Mononuclear cell (primary cell): ENCODE data around the gene CDH23. TPM values are rescaled to one million over a fixed set of nuclear protein-coding genes. Genes with fewer than 3 reads are reported as not detected.

Experiments used
- H3K27me3 ChIP-seq: 2 replicates; pipeline ENCODE4 v1.6.0; 2011; ENCODE audit warnings: low read length, control low read depth; ENCODE audit not compliant: insufficient read depth
- H3K4me1 ChIP-seq: 2 replicates; pipeline ENCODE4 v1.5.1; 2011; ENCODE audit warnings: mild to moderate bottlenecking, low read length, control low read depth; ENCODE audit not compliant: insufficient read depth
- H3K4me3 ChIP-seq: 2 replicates; pipeline ENCODE4 v1.5.1; 2011; ENCODE audit warnings: mild to moderate bottlenecking, low read length, moderate library complexity
- H3K9me3 ChIP-seq: 2 replicates; pipeline ENCODE4 v1.5.1; 2011; ENCODE audit warnings: low read depth, mild to moderate bottlenecking, control low read depth, low read length
- total RNA-seq: library from RNA; depleted of rRNA; stranded (reverse); fragments of >200 nt; gene quantifications from one replicate; pipeline ENCODE4 v1.2.3, GENCODE V29; 2012

Gene CDH23
- total RNA-seq, 1 donor: 5.0 TPM

DNA sequence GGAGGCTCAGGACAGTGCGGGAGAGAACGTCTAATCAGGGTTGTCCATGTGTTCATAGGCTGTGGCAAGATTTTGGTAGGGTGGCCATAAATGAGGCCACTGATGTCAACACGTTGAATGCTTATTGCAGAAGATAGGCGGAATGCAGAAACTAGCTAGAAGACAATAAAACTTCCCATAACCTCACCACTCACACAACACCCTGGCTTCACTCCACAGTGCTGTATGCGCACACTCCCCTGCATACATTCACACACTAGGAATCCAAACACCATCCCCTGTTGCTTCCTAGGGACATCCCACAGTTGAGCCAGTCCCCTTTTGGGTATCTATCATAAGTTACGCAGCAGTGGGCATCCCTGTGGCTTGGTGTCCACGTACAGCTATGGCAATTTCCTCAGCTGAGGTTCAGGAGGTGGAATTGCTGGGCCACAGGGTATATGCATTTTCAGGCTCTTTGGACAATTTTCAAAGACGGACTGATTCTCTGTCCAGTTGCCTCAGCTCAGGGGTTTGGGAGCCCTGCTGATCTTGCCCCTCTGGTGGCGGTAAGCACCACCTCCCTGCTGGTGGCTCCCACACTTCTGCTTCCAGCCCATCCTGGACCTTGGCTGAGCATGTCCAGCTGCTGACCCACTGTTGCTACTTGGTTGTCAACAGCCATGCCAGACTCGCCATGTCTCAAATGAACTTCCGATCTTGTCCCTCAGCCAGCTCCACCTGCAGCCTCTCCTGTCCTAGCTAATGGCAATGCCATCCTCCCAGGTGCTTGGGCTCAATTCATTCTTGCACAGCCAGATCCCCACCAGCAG, 36.4 kb downstream of the CDH23 start:
- H3K4me1 ChIP-seq: no peaks in the 10 kb centered on the region
- H3K9me3 ChIP-seq: no peaks in the 10 kb centered on the region
- H3K4me3 ChIP-seq: no peak overlapping the region
- H3K27me3 ChIP-seq: no peaks in the 10 kb centered on the region

DNA sequence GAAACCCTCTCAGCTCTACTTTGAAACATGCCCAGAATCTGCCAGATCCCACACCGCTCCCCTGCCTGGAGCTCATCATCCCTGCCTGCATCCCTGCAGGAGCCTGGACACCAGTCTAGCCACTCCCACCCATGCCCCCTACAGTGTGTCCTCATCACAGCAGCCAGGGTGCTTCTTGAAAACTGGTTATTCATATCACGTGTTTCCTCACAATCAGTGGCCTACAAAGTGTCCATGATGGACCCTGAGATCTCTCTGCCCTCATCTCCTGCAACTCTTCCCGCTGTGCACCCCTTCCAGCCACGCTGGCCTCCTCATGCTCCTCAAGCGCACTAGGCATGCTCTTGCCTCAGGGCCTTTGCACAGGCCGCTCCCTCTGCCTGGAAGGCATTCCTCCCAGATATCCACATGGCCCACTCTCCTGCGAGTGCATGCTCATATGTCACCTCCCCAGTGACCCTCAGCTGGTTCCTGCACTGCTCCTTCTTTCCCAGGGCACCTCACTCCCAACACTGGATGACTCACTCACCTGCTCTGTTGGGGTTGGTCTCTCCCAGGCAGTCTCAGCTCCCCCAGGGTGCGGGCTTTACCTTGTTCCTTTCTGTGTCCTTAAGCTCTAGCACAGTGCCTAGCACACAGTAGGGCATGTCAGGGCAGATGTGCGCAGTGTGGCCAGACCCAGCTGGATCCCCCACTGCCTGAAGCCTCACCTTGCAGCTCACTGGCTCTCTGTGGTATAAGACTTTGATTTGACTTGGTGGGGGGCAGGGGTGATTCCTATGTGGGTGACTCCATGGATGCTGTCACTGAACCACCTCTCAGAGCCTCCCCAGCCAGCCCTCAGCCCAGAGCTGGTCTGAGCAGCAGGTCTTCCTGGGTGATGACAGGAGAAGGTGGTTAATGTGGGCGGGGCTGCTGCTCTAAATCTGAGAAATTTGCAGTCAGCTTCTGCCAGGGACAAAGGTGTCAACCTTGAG, 37.3 kb downstream of the CDH23 start:
- Histone ChIP-seq H3K4me3 (no peak overlapping the region), H3K4me1 (no peaks in the 10 kb centered on the region), H3K27me3 (no peaks in the 10 kb centered on the region), H3K9me3 (no peaks in the 10 kb centered on the region)

DNA sequence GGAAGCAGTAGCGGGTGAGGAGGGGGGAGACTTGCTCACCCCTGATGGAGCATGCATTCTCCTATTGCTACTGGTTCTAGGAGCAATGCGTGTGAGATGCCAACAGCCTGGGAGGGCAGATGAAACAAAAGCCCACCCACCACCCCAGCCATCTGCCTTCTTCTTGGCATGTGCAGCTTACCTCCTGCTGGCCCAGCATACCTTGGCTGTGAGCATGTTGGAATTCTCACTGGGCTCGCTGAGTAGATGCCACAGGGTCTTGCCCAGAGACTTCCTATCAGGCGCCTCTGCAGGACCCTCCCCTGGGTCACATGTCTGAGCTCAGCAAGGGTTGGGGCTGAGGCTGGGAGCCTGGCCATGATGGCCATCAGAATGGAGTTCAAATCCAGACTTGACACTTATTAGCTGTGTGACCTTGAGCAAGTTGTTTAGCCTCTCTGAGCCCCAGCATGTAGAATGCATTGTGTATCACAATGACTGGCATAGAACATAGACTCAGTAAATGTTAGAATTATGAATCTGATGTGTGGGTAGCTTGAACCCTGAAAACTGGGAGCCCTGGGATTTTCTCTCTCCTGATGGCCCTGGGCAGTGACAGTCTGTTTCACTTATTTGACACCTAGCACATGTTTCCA, 38.2 kb downstream of the CDH23 start:
- Histone ChIP-seq H3K4me1 (no peaks in the 10 kb centered on the region), H3K27me3 (no peaks in the 10 kb centered on the region), H3K4me3 (no peak overlapping the region), H3K9me3 (no peaks in the 10 kb centered on the region)

DNA sequence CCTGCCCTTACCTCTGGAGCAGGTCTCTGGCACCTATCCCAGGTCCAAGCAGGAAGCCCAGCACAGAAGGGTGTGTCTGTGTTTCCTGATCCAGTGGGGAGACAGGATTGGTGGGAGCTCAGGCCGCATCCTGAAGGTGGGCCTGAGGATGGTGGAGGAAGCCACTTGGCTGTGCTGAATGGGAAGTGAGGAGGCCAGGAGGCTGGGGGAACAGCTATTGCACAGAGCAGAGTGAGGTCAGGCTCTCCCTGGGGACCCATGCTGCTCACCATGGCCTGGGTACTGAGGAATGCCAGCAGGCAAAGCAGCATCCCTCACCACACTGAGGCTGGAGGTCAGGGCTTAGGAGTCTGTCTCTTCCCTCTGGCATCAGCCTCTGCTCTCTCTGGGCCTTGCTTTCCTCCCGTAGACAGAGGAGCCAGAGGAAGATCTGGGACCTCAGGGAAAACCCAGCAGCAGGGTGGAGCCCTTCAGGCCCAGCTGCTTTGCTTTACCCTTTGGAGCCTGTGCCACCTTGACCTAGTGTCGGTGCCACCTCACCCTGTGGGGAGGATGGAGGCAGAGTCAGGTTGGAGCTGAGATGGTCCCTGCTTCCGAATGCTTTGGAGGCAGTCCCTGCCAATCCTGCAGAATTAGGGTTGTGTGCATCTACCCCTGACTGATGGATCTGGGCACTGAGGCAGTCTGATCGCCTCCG, 39.0 kb downstream of the CDH23 start:
- Histone ChIP-seq H3K4me1 (no peaks in the 10 kb centered on the region), H3K4me3 (no peak overlapping the region), H3K9me3 (no peaks in the 10 kb centered on the region), H3K27me3 (no peaks in the 10 kb centered on the region)

DNA sequence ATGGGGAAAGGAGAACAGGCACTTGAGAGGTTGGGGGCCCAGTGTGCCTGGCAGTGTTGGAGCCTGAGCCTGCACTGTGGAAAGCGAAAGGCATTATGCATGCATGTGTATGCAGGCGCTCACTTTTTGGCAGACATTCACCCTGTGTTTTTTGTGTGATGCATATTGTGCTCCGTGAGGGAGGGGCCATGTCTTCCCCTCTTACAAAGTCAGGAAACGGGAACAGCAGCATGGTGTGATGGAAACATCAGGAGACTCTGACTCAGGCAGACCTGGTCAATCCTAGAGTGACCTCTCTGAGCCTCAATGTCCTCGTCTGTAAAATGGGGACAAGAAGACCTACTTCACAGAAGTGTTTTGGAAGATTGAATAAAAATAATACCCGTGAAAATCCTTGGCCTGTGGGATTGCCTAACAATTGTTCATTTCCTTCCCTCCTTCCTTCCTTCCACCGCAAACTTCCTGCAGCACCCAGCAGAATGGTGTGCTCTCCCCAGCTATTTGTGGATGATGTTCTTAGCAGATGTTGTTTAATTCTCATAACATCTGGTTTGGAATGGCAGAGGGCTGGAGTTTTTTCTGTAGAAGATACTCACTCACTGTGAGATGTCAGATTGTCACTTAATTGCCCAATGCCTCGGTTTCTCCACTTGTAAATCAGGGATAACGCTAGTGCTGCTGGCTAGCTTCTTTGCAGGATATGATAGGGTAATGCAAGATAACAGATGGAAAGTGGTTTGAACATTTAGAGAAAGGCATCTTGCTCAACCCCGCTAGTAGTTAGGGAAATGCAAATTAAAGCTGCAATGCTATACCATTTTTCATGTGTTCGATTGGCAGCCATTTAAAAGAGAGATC, 39.8 kb downstream of the CDH23 start:
- no peak overlapping the region for H3K4me3 ChIP-seq
- no peaks in the 10 kb centered on the region for H3K27me3 ChIP-seq
- no peaks in the 10 kb centered on the region for H3K9me3 ChIP-seq
- no peaks in the 10 kb centered on the region for H3K4me1 ChIP-seq

DNA sequence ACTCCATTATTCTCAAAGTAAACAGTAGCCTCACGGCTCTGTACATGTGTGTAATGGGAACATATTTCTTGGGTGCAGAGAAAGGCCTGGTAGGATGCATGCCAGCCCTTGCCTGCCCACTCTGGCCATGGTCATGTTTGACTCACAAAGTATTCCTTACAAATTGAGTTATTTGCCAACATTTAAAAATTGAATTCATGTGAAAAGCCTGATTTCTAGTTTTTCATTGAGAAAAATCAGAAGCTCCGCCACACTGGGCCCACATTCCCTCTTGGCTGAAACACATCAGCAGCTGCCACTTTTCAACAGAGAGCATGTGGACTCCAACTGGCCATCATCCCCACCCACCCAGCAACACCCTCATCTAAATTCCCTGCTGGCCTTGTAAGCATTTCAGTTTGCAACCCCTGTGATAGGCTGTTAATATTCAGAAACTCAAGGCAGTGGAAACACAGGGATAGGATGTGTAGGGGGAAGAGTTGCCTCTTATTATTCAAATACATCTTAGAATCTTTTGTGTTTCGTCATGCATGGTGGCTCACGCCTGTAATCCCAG, 40.9 kb downstream of the CDH23 start:
- Histone ChIP-seq H3K9me3 (no peaks in the 10 kb centered on the region), H3K27me3 (no peaks in the 10 kb centered on the region), H3K4me3 (no peak overlapping the region), H3K4me1 (no peaks in the 10 kb centered on the region)

DNA sequence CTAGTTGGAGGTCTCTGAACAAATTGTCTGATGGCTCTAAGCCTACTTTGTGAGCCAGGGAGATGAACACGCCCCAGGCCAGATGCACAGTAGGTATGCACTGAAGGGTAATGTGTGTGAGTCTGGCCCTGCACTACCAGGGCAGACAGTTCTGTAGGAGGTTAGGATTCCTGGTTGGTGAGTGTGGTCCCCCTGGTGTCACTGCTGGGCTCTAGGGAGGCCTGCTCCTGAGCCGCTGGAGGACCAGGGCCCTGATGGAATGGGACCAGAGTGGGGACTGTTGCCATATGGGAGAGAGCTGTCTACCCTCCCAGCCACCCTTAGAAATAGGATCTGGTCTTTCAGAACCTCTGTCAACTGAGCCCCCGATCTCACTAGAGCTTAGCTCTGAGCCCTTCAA, 42.0 kb downstream of the CDH23 start:
- Histone ChIP-seq H3K4me1 (no peaks in the 10 kb centered on the region), H3K4me3 (no peak overlapping the region), H3K27me3 (no peaks in the 10 kb centered on the region), H3K9me3 (no peaks in the 10 kb centered on the region)

DNA sequence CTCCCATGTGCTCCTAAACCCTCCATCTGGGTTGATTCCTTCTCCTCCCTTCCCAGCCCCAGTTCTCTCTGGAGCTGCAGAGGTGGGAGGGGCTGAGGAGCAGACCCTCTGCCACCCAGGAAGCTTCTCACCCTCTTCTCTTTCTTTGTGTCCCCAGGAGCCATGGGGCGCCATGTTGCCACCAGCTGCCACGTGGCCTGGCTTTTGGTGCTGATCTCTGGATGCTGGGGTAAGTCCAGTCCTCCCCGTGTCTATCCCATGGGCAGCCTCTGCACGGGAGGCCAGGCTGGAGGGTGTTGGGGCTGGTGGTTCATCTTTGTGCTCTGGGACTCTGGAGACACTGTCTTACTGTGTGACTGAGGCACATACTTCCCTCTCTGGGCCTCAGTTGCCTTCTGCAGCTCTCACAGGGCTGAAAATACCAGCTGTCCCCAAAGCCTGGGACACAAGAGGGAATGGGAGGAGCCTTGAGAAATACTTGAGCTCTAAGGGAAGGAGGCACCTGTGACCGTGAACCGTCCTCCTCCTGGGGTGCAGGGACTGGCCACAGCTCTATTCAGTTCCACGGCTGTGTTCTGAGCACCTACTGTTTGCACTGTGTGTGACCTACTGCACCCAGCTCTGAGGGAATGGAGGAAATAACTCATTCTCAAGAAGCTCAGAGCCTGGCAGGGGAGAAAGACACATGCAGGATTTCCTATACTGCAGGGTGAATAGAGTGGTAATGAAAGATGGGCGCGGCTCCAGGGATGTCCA, 43.1 kb downstream of the CDH23 start:
- Histone ChIP-seq H3K4me1 (no peaks in the 10 kb centered on the region), H3K9me3 (no peaks in the 10 kb centered on the region), H3K4me3 (no peak overlapping the region), H3K27me3 (no peaks in the 10 kb centered on the region)

DNA sequence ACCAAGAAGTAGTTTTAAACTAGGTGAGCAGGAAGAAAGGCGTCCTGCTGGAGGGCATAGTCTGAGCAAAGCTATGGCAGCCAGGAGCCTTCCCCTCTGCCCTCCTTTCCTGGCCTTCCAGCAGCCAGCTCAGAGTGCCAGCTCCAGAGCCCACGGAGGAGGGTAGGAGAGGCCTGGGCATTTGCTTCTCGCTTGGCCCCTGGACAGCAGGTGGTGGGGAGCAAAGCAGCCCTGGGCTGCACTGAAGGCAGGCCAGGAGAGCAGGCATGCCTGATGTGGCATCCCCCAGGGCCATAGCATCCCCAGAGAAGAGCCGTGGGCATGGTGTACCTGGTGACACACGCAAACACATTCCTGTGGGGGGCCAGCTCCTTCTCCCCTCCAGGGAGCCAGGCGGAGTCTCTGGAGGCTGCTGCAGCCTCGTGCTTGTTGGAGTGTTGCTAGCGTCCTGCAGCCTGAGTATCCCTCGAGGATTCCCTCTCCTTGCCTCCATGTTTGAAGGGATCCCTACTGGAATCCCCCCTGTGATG, 43.9 kb downstream of the CDH23 start:
- Histone ChIP-seq H3K4me1 (no peaks in the 10 kb centered on the region), H3K4me3 (no peak overlapping the region), H3K9me3 (no peaks in the 10 kb centered on the region), H3K27me3 (no peaks in the 10 kb centered on the region)

DNA sequence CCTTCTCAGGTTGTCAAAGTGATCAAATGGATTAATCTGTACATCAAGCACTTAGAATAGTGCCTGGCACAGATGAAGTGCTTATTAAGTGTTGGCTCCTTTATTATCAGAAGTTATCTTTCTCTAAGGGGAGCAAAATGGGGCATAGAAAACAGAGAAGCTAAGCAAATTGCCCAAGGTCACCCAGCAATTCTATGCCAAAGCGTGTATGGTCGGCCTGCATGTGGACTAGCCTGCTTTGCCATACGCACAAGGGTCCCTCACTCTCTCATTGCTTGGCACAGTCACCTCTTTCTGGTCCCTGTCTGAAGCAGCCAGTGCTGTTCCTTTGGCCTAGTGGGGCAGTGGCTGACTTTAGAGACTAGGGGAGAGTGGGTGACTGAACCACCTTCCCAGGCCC, 45.3 kb downstream of the CDH23 start:
- Histone ChIP-seq H3K4me1 (no peaks in the 10 kb centered on the region), H3K4me3 (no peak overlapping the region), H3K9me3 (no peaks in the 10 kb centered on the region), H3K27me3 (no peaks in the 10 kb centered on the region)

DNA sequence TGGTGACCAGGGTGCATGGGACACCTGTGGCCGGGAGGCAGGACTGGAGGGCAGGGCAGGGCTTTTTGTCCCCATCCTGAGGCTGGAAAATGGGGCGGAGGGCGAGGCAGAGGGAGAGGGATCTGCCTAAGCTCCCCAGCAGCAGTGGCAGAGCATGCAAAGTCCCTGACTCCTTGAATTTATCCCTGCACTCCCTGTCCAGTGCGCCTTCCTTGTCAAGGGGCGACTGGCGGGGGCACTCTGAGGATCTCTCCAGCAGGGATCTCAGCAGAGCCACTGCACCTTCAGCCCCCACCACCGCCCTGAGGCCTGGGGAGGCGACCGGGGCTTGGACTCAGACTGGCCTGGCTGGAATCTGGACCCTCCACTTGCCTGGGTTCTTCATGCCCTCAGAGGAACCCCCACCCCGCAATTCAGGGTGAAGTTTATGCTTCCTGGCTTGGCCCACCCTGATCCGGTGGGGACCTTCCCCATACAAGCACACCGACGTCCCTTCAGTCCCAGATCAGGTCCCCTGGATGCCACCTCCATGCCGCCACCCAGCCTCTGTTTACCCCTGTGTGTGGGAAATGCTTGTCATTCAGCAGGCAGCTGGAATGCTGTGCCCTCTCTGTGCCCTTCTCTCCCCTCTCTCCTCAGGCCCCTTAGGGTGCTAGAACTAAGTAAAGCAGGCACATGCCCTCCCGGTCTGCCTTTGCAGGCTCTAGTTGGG, 46.3 kb downstream of the CDH23 start:
- H3K9me3 ChIP-seq: no peaks in the 10 kb centered on the region
- no peaks in the 10 kb centered on the region for H3K27me3 ChIP-seq
- H3K4me3 ChIP-seq: no peak overlapping the region
- H3K4me1 ChIP-seq: no peaks in the 10 kb centered on the region

DNA sequence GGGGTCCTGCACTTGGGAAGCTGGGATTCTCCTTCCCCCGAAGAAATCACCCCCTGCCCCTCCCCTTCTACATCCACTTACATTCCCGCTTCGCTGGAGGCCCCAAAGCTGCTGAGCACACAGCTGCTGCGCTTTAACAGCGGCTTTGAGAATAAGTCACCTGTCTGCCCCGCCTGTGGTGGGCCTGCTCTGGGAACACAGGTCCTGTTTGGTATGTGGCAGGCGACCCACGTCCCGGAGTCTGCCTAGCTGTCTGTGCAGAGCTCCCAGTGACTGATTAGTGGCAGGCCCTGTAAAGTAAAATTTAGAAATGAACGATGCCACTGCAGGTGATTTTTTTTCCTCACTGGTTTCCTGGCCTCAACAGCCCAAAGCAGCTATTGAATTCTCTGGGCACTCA, 47.0 kb downstream of the CDH23 start:
- H3K27me3 ChIP-seq: no peaks in the 10 kb centered on the region
- H3K4me3 ChIP-seq: no peak overlapping the region
- no peaks in the 10 kb centered on the region for H3K4me1 ChIP-seq
- no peaks in the 10 kb centered on the region for H3K9me3 ChIP-seq
